ENCODE measurements around the gene KLK8.

- TF ChIP-seq GATA3 (IDR thresholded peaks at IDR 0.05; ENCODE audit: low read depth, low read length): no peak
- TF ChIP-seq GATA2 (IDR thresholded peaks at IDR 0.05; ENCODE audit: low read depth, low read length): no peak
Measured at GRCh38 chr19:50972795-50973376, 28.5 kb downstream of the KLK8 start.

Measured in SH-SY5Y (cell line).